A549 (cell line): ENCODE measurements around the gene CPSF4.

ENCODE experiments used
- CEBPB ChIP-seq, 2 experiments: fragments of >200 bp in 1 of 2; sonication (Bioruptor Twin) in 1 of 2; formaldehyde crosslinking in 1 of 2; IDR thresholded peaks; 2 replicates each; pipeline ENCODE4 v1.6.1; 2012 to 2016
- CTCF ChIP-seq: fragments of >200 bp; sonication (Bioruptor Twin); formaldehyde crosslinking; IDR thresholded peaks from 3 replicates; pipeline ENCODE4 v1.5.1; 2016
- KDM1A ChIP-seq: fragments of 200-600 bp; sonication (generic); IDR thresholded peaks from 2 replicates; pipeline ENCODE4 v1.6.1; 2016; ENCODE audit warnings: low read depth, mild to moderate bottlenecking
- RAD21 ChIP-seq, 2 experiments: fragments of >200 bp in 1 of 2; sonication (Bioruptor Twin) in 1 of 2; formaldehyde crosslinking in 1 of 2; IDR thresholded peaks in 1 of 2; conservative IDR thresholded peaks in 1 of 2; 2 replicates in 1 of 2; 3 replicates in 1 of 2; pipeline ENCODE4 v1.6.1; 2012 to 2018; ENCODE audit warnings: inconsistent platforms in 1 of 2
- TP53 ChIP-seq: fragments of 250-450 bp; sonication (Bioruptor Pico); IDR thresholded peaks from 2 replicates; pipeline ENCODE4 v1.5.0; 2021; ENCODE audit warnings: mild to moderate bottlenecking, moderate library complexity

GRCh38 chr7:99419323-99420021 lies 19.3 kb upstream of the CPSF4 start:
- no peak for TF ChIP-seq CTCF
- no peak for TF ChIP-seq CEBPB (IDR thresholded peaks at IDR 0.05)
- TF ChIP-seq KDM1A: no peak
- TF ChIP-seq RAD21 (conservative IDR thresholded peaks at IDR 0.05 in 1 of 2, IDR thresholded peaks at IDR 0.05 in 1 of 2): no peak
- TF ChIP-seq TP53 (CRISPR knock-in tag): no peak
